Measurements from ENCODE around the gene MACROD2.

- no peak for TF ChIP-seq OSR1 (CRISPR knock-in tag; IDR thresholded peaks at IDR 0.05)
- TF ChIP-seq, protein P1, sequence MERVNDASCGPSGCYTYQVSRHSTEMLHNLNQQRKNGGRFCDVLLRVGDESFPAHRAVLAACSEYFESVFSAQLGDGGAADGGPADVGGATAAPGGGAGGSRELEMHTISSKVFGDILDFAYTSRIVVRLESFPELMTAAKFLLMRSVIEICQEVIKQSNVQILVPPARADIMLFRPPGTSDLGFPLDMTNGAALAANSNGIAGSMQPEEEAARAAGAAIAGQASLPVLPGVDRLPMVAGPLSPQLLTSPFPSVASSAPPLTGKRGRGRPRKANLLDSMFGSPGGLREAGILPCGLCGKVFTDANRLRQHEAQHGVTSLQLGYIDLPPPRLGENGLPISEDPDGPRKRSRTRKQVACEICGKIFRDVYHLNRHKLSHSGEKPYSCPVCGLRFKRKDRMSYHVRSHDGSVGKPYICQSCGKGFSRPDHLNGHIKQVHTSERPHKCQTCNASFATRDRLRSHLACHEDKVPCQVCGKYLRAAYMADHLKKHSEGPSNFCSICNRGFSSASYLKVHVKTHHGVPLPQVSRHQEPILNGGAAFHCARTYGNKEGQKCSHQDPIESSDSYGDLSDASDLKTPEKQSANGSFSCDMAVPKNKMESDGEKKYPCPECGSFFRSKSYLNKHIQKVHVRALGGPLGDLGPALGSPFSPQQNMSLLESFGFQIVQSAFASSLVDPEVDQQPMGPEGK (CRISPR knock-in tag; IDR thresholded peaks at IDR 0.05; ENCODE audit: borderline replicate concordance) = no peak
- no peak for TF ChIP-seq ESRRG (CRISPR knock-in tag; IDR thresholded peaks at IDR 0.05)
- no peak for TF ChIP-seq RARB (CRISPR knock-in tag; IDR thresholded peaks at IDR 0.05)
- TF ChIP-seq, protein P2, sequence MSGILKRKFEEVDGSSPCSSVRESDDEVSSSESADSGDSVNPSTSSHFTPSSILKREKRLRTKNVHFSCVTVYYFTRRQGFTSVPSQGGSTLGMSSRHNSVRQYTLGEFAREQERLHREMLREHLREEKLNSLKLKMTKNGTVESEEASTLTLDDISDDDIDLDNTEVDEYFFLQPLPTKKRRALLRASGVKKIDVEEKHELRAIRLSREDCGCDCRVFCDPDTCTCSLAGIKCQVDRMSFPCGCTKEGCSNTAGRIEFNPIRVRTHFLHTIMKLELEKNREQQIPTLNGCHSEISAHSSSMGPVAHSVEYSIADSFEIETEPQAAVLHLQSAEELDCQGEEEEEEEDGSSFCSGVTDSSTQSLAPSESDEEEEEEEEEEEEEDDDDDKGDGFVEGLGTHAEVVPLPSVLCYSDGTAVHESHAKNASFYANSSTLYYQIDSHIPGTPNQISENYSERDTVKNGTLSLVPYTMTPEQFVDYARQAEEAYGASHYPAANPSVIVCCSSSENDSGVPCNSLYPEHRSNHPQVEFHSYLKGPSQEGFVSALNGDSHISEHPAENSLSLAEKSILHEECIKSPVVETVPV (CRISPR knock-in tag; IDR thresholded peaks at IDR 0.05) = no peak
- TF ChIP-seq, protein P3, sequence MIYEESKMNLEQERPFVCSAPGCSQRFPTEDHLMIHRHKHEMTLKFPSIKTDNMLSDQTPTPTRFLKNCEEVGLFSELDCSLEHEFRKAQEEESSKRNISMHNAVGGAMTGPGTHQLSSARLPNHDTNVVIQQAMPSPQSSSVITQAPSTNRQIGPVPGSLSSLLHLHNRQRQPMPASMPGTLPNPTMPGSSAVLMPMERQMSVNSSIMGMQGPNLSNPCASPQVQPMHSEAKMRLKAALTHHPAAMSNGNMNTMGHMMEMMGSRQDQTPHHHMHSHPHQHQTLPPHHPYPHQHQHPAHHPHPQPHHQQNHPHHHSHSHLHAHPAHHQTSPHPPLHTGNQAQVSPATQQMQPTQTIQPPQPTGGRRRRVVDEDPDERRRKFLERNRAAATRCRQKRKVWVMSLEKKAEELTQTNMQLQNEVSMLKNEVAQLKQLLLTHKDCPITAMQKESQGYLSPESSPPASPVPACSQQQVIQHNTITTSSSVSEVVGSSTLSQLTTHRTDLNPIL (CRISPR knock-in tag; IDR thresholded peaks at IDR 0.05; ENCODE audit: low read depth) = no peak
- no peak for TF ChIP-seq ZNF8 (CRISPR knock-in tag; IDR thresholded peaks at IDR 0.05)
- no peak for TF ChIP-seq SNAI2 (CRISPR knock-in tag; IDR thresholded peaks at IDR 0.05)
- TF ChIP-seq ZNF565 (CRISPR knock-in tag; conservative IDR thresholded peaks at IDR 0.05; ENCODE audit: low read depth) = no peak
- TF ChIP-seq ARNTL (CRISPR knock-in tag; IDR thresholded peaks at IDR 0.05; ENCODE audit: borderline replicate concordance, low read depth) = no peak
Measured at GRCh38 chr20:15075586-15075985, 1080.3 kb downstream of the MACROD2 start.
